Erythroblast (primary cell): ENCODE results near the gene SLC16A8.

Source experiments
- DNase-seq, 2 experiments: peaks; one replicate each; lab custom pipeline; 2025; lab: John Stamatoyannopoulos, UW
- GATA1 ChIP-seq: IDR thresholded peaks from 2 replicates; pipeline ENCODE4 v1.6.1; 2011; ENCODE audit warnings: low read depth, mild to moderate bottlenecking, control low read depth, low read length, moderate library complexity
- POLR2A ChIP-seq: IDR thresholded peaks from 2 replicates; pipeline ENCODE4 v1.6.1; 2011; ENCODE audit warnings: mild to moderate bottlenecking, low read length

Gene SLC16A8

DNA sequence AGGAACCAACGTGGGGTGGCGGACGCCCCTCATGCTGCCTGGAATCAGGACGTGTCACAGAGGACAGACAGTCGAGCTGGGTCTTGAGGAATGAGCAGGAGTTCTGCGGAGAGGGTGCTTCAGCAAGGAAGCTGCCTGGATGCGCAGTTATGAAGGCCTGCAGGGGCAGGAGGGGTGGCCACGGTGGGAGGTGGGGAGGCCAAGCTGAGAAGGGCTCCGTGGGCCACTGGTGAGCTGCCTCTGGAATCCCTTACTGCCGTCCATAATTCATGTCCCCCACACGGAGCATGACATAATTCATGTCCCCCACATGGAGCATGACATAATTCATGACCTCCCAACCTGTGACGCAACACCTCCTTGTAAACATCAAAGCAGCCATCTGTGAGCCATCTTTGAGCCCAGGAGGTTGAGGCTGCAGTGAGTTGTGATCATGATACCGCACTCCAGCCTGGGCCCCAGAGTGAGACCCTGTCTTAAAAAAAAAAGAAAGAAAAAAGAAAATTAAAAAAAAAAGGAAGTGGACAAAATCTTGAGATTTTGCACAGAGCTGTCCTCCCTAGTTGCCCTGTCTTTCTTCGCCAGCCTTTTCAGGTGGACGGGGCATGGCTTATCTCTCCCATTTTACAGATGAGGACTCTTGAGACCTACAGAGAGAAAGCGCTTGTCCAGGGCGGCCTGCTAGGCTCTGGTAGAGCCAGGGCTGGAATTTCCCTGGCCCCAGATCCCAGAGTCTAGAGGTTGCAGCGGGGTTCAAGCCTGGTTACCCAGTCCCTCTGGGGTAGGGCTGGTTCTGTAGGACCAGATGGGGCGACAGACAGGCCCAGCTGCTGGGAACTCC lies 51.1 kb downstream of the SLC16A8 start:
- DNase-seq, result peak in 1 of 2 experiments; percentile 34
- TF ChIP-seq GATA1 (no peak), POLR2A (no peak)

DNA sequence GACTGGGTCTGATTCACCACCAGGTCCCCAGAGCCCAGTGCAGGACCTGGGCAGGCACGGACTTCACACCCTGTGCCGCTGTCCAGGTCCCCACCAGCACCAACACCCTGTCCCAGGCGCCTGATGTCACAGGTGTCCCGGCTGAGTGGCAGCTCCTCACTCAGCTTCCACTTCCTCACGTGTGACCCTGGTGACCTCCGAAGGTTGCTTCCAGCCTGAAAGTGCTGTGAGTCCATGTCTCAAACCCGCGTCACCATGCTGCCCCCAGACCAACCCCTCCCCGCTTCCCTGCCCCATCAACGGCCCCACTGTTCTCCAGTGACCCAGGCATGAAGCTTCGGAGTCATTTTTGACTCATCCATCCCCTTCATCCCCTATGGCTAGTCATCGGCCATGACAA lies 52.5 kb downstream of the SLC16A8 start:
- DNase-seq, result no peak
- TF ChIP-seq POLR2A (no peak), GATA1 (no peak)

DNA sequence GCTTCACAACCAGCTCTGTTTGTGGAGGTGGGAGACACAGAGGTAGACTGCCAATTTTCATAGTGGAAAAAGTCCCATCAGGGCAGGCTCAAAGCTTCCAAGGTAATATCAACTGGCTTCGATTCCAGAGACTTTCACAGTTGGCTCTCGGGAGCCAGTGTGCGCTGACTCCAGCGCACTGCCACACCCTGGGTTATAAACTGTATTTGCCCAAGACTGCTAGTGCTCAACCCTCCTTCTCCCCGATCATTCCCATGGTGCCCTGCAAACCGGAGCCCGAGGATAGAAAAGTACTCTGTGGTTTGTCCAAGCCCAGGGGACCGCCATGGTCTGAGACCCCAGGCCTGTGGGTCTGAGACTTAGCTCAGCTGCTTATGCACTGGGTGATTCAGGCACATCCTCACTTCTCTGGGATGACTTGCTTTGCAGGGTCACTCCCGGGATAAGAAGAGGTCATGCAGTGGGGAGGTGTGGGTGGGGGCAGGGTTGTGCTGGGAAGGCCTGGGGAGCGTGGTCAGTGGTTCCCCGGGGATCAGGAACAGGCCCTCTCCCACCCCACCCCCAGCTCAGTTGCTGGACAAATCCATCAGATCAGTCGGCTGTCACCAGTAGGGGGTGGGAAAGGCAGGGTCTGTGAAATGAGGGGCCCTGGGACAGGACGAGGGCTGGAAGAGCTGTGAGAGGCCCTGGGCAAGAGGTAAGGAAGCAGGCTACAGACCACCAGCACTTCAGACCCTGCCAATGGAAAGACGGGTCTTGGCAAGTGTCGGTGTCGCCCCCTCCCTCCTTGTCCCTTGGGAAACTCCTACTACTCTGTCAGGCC lies 53.5 kb downstream of the SLC16A8 start:
- TF ChIP-seq POLR2A (no peak), GATA1 (no peak)
- DNase-seq, result no peak

DNA sequence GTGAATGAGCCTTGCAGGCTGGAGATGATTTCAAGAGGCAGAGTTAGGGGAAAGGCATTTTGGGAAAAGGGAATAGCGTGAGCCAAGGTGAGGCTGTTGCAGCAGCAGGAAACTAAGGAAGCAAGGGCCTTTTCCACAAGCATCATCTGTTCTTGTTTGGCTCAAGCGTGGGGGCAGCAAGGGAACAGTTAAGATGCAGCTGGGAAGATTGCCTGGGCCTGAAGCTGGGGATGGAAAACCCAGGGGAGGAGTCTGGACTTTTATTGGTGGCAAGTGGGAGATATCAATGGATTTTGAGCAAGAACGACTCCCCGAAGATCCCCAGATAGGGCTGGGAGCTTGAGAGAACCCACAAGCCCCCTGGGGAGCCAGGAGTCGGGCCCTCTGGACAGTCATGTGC lies 54.1 kb downstream of the SLC16A8 start:
- no peak for DNase-seq
- TF ChIP-seq GATA1, result no peak
- TF ChIP-seq POLR2A, result no peak

DNA sequence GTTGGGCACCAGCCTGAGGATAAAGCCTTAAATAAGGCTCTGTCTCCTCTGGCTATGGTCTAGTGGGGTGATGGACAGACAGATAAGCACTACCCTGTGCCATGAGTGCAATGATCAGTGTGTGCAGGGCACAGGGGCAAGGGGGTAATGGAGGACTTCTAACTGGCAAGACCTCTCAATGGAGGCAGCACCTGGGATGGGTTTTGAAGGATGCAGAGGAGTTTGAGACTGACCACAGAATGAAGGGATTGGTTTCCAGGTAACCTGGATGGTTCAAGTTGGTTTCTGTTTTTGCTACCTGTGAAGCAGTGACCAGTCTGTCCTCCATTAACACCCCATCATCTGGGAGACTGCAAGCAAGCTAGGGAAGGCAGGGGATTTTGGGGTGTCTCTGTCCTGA lies 54.6 kb downstream of the SLC16A8 start:
- DNase-seq, result no peak
- no peak for TF ChIP-seq GATA1
- no peak for TF ChIP-seq POLR2A

DNA sequence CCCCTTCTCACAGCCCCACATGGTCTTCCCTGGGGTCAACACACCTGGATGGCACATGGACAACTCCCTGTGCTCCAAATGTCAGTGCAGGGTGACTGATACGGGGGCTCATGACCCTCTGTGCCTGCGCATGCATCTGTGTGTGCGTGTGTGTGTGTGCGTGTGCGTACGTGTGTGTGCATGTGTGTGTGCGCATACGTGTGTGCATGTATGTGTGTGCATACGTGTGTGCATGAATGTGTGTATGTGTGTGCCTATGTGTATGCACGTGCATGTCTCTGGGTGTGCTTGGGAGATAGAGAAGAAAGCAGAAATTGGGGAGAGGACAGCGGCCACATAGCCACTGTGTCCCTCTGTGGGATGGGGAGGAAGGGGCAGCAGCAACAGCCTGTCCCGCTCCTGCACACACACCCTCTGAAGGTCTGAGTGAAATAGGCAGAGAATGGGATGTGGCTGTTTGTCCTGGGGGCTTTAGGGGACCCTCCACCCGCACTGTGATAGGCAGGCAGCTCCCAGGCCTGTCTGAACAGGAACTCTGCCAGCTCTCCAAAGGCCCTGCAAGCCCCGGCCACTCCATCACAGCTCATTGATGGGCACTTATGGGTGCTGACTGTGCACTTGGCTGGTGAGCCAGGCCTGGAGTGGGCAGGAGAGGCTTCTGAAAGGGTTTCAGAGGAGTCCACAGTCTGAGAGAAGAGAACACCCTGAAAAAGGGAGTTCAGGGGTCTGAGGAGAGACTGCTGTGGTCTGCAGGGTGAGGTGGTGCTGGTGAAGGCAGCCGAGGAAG lies 55.4 kb downstream of the SLC16A8 start:
- no peak for TF ChIP-seq GATA1
- TF ChIP-seq POLR2A, result no peak
- no peak for DNase-seq
